IMR-90 (cell line): ENCODE results near the gene ZNF44. TPM values are rescaled to one million over a fixed set of nuclear protein-coding genes. Genes with fewer than 3 reads are reported as not detected.

Source experiments
- ATAC-seq: fragments of 200-7000 bp; cut with Tn5 transposase; 2 replicates; pipeline ENCODE4 v1.9.1; 2020; ENCODE audit warnings: low read depth, mild to moderate bottlenecking, moderate library complexity
- BruUV-seq: library from RNA; stranded (reverse); fragments of 400-500 nt; replicated peaks from 2 replicates; lab custom pipeline; 2021; lab: Mats Ljungman, UMichigan
- CTCF ChIA-PET: fragments of 300-600 bp; formaldehyde crosslinking; extraction: SDS; loops from one replicate; lab custom pipeline; 2021; ENCODE audit warnings: antibody characterized with exemption; lab: Yijun Ruan, JAX
- POLR2A ChIA-PET: fragments of 300-600 bp; sonication (Branson Sonifier 250); formaldehyde crosslinking; loops from one replicate; lab custom pipeline; 2022; ENCODE audit warnings: antibody characterized with exemption; ENCODE audit not compliant: unreplicated experiment; lab: Charles Lee
- DNase-seq: peaks from one replicate; pipeline ENCODE4 v3.0.0; 2013
- H2AFZ ChIP-seq: replicated peaks from 2 replicates; pipeline ENCODE3; 2013; ENCODE audit warnings: low read length, mild to moderate bottlenecking; ENCODE audit not compliant: poor library complexity
- H2AK5ac ChIP-seq: 2 replicates; pipeline ENCODE4 v1.6.1; 2013; ENCODE audit warnings: low read depth, low read length, inconsistent platforms
- H2AK9ac ChIP-seq: replicated peaks from 2 replicates; pipeline ENCODE3; 2013; ENCODE audit warnings: mild to moderate bottlenecking, low read depth, low read length, moderate library complexity; ENCODE audit not compliant: poor library complexity
- H2BK120ac ChIP-seq: 2 replicates; pipeline ENCODE4 v1.6.1; 2013; ENCODE audit warnings: low read depth, low read length, inconsistent platforms
- H2BK15ac ChIP-seq: 3 replicates; pipeline ENCODE4 v1.6.1; 2013; ENCODE audit warnings: low read depth, low read length, inconsistent platforms
- H2BK20ac ChIP-seq: 2 replicates; pipeline ENCODE4 v1.6.1; 2013; ENCODE audit warnings: low read depth, mild to moderate bottlenecking, inconsistent platforms, low read length, moderate library complexity
- H2BK5ac ChIP-seq: 2 replicates; pipeline ENCODE4 v1.6.1; 2013; ENCODE audit warnings: mild to moderate bottlenecking, low read depth, low read length, inconsistent platforms; ENCODE audit not compliant: poor library complexity, severe bottlenecking
- H3K14ac ChIP-seq: replicated peaks from 2 replicates; pipeline ENCODE4 v1.6.1; 2013; ENCODE audit warnings: low read depth, low read length, inconsistent platforms
- H3K18ac ChIP-seq: 2 replicates; pipeline ENCODE4 v1.6.1; 2013; ENCODE audit warnings: low read depth, low read length, control low read depth
- H3K23ac ChIP-seq: 2 replicates; pipeline ENCODE4 v1.6.1; 2013; ENCODE audit warnings: low read depth, low read length, inconsistent platforms
- H3K27ac ChIP-seq: 2 replicates; pipeline ENCODE4 v1.5.1; 2013; ENCODE audit warnings: mild to moderate bottlenecking, control low read depth, low read length; ENCODE audit not compliant: insufficient read depth
- H3K27me3 ChIP-seq: 2 replicates; pipeline ENCODE4 v1.6.1; 2013; ENCODE audit warnings: low read length; ENCODE audit not compliant: control insufficient read depth, insufficient read depth
- H3K36me3 ChIP-seq: 2 replicates; pipeline ENCODE4 v1.6.1; 2013; ENCODE audit warnings: low read length, mixed read lengths; ENCODE audit not compliant: control insufficient read depth, insufficient read depth
- H3K4ac ChIP-seq: 2 replicates; pipeline ENCODE4 v1.6.1; 2013; ENCODE audit warnings: low read depth, low read length, inconsistent platforms
- H3K4me1 ChIP-seq: 2 replicates; pipeline ENCODE4 v1.6.1; 2013; ENCODE audit warnings: low read length, mixed read lengths; ENCODE audit not compliant: control insufficient read depth, insufficient read depth
- H3K4me2 ChIP-seq: 2 replicates; pipeline ENCODE4 v1.6.1; 2013; ENCODE audit warnings: low read depth, mild to moderate bottlenecking, control low read depth, low read length, moderate library complexity
- H3K4me3 ChIP-seq: 2 replicates; pipeline ENCODE4 v1.5.1; 2013; ENCODE audit warnings: low read depth, mild to moderate bottlenecking, control low read depth, low read length, moderate library complexity; ENCODE audit not compliant: insufficient read depth
- H3K56ac ChIP-seq: 2 replicates; pipeline ENCODE4 v1.6.1; 2013; ENCODE audit warnings: low read length, inconsistent platforms; ENCODE audit not compliant: insufficient read depth; ENCODE audit errors: extremely low read depth
- H3K79me1 ChIP-seq, 2 experiments: 2 replicates each; pipeline ENCODE4 v1.6.1; 2013; ENCODE audit warnings: low read length in 2 of 2, inconsistent platforms in 1 of 2, low read depth in 1 of 2
- H3K9ac ChIP-seq: 2 replicates; pipeline ENCODE4 v1.6.1; 2013; ENCODE audit warnings: low read depth, low read length, control low read depth
- H3K9me1 ChIP-seq: 2 replicates; pipeline ENCODE4 v1.6.1; 2013; ENCODE audit warnings: low read length, inconsistent platforms; ENCODE audit not compliant: insufficient read depth
- H3K9me3 ChIP-seq: 2 replicates; pipeline ENCODE4 v1.6.1; 2013; ENCODE audit warnings: low read length; ENCODE audit not compliant: control insufficient read depth, insufficient read depth
- H4K20me1 ChIP-seq: 2 replicates; pipeline ENCODE4 v1.6.1; 2013; ENCODE audit warnings: low read length, inconsistent platforms; ENCODE audit not compliant: insufficient read depth
- H4K5ac ChIP-seq: 2 replicates; pipeline ENCODE4 v1.6.1; 2013; ENCODE audit warnings: mild to moderate bottlenecking, low read depth, low read length, control low read depth
- H4K8ac ChIP-seq, 2 experiments: 2 replicates each; pipeline ENCODE4 v1.6.1; 2013; ENCODE audit warnings: low read depth in 2 of 2, low read length in 2 of 2, control low read depth in 1 of 2, inconsistent platforms in 1 of 2
- H4K91ac ChIP-seq: 2 replicates; pipeline ENCODE4 v1.6.1; 2013; ENCODE audit warnings: low read depth, low read length, inconsistent platforms; ENCODE audit not compliant: insufficient read depth
- BHLHE40 ChIP-seq: fragments of 150-350 bp; IDR thresholded peaks from 2 replicates; pipeline ENCODE4 v1.6.1; 2016; ENCODE audit warnings: mild to moderate bottlenecking, low read depth, low read length
- CEBPB ChIP-seq: IDR thresholded peaks from 2 replicates; pipeline ENCODE4 v1.6.1; 2012; ENCODE audit warnings: low read depth, low read length, improper control_type of control experiment
- CHD1 ChIP-seq: IDR thresholded peaks from 2 replicates; pipeline ENCODE4 v1.6.1; 2012; ENCODE audit warnings: low read depth, low read length, improper control_type of control experiment
- FOS ChIP-seq: fragments of 150-350 bp; IDR thresholded peaks from 2 replicates; pipeline ENCODE4 v1.6.1; 2016; ENCODE audit warnings: low read depth, low read length
- MAFK ChIP-seq: IDR thresholded peaks from 2 replicates; pipeline ENCODE4 v1.6.1; 2012; ENCODE audit warnings: low read depth, low read length, improper control_type of control experiment
- MAZ ChIP-seq: IDR thresholded peaks from 2 replicates; pipeline ENCODE4 v1.6.1; 2012; ENCODE audit warnings: low read depth, mild to moderate bottlenecking, low read length, improper control_type of control experiment, moderate library complexity, borderline replicate concordance
- MXI1 ChIP-seq: IDR thresholded peaks from 2 replicates; pipeline ENCODE4 v1.6.1; 2012; ENCODE audit warnings: low read depth, mild to moderate bottlenecking, low read length, moderate library complexity, borderline replicate concordance
- NFE2L2 ChIP-seq: fragments of 150-350 bp; IDR thresholded peaks from 2 replicates; pipeline ENCODE4 v1.6.1; 2016; ENCODE audit warnings: low read depth, mild to moderate bottlenecking, low read length
- POLR2A ChIP-seq: IDR thresholded peaks from 2 replicates; pipeline ENCODE4 v1.6.1; 2012; ENCODE audit warnings: mild to moderate bottlenecking, low read depth, low read length
- RAD21 ChIP-seq: IDR thresholded peaks from 2 replicates; pipeline ENCODE4 v1.6.1; 2012; ENCODE audit warnings: low read length, improper control_type of control experiment
- RCOR1 ChIP-seq: IDR thresholded peaks from 2 replicates; pipeline ENCODE4 v1.6.1; 2012; ENCODE audit warnings: mild to moderate bottlenecking, low read length, improper control_type of control experiment; ENCODE audit not compliant: insufficient replicate concordance
- RFX5 ChIP-seq: IDR thresholded peaks from 2 replicates; pipeline ENCODE4 v1.8.0; 2012; ENCODE audit warnings: low read depth, mild to moderate bottlenecking, low read length, moderate library complexity
- SMC3 ChIP-seq: fragments of 150-350 bp; IDR thresholded peaks from 2 replicates; pipeline ENCODE4 v1.6.1; 2016; ENCODE audit warnings: low read depth, mild to moderate bottlenecking, antibody characterized with exemption, low read length, moderate library complexity
- WGBS, 2 experiments: methylation state at CpG; one replicate each; pipeline versions ENCODE4 v1.1.5 to v1.1.7; 2013; ENCODE audit warnings: missing lambda C conversion rate in 2 of 2; ENCODE audit not compliant: insufficient read length in 1 of 2; ENCODE audit errors: extremely low coverage in 2 of 2; 5-methylcytosine and 5-hydroxymethylcytosine counted together
- dilution Hi-C: fragments of 300-500 bp; cut with HindIII; formaldehyde crosslinking; loops from one replicate; pipeline ENCODE4 v1.14.3; 2018; ENCODE audit warnings: low sequenced_read_pairs; ENCODE audit not compliant: unreplicated experiment
- in situ Hi-C: fragments of 300-500 bp; cut with MboI; formaldehyde crosslinking; loops from 3 replicates; pipeline ENCODE4 v1.14.3; 2019; ENCODE audit warnings: low sequenced_read_pairs, inconsistent platforms, mixed read lengths
- intact Hi-C: fragments of 100-400 bp; cut with micrococcal nuclease; formaldehyde crosslinking; loops from 2 replicates; pipeline ENCODE4 v1.10.0; 2022
- polyA plus RNA-seq, 3 experiments: library from polyadenylated mRNA; depleted of rRNA; stranded (reverse); fragments of >200 nt; gene quantifications; 2 replicates each; pipeline ENCODE4 v1.2.3, GENCODE V29; 2012; ENCODE audit warnings: low replicate concordance in 1 of 3
- total RNA-seq: library from RNA; depleted of rRNA; stranded (reverse); fragments of >200 nt; gene quantifications from 2 replicates; pipeline ENCODE4 v1.2.3, GENCODE V29; 2012
- TF ChIP-seq, protein P1 (sequence below): fragments of 150-350 bp; IDR thresholded peaks from 2 replicates; pipeline ENCODE4 v1.6.1; 2017; ENCODE audit warnings: mild to moderate bottlenecking, antibody characterized with exemption, low read length, low read depth
- TF ChIP-seq, protein P2 (sequence below): conservative IDR thresholded peaks from 2 replicates; pipeline ENCODE4 v1.5.1; 2012; ENCODE audit warnings: mild to moderate bottlenecking, low read depth, low read length, improper control_type of control experiment
- TF ChIP-seq, protein P3 (sequence below): fragments of 150-350 bp; IDR thresholded peaks from 2 replicates; pipeline ENCODE4 v1.6.1; 2016; ENCODE audit warnings: low read depth, mild to moderate bottlenecking, low read length, moderate library complexity, borderline replicate concordance

ZNF44 gene
- total and polyA plus RNA-seq, 2 of the 4 experiments (the other 2 are of a cell fraction) = 3.5 to 6.6 TPM

DNA sequence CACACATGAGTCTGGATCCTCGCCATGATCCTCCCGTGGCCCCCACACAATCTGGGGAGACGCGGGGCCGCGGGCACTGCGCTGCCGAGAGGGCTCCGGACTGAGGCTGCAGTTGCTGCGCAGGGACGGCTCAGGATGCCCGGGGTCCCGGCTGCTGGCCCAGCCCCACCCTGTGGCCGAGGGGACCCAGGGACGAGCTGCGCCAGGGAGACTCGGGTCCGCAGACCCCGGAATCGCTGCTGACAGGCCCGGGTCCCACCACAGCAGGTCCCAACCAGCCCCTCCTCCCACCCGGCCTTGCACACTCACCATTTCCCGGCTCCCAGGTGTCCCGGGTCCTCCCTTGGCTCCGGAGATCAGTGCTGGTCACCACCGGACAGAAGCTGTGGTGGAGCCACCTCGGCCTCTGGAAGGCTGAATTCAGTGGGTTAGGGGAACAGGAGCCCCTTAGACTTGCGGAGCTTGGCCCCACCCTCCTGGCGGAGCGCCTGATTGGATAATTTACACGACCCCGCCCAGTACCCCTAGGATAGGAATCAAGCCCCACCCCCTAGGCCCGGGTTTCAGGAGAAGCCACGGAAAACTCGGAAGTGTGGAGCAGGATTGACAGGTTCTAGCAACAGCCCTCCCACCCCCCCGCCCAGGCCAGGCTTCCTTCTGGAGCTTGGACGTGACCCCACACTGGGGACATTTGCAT lies 57.4 kb downstream of the ZNF44 start:
- intact Hi-C loops = no loop called here
- no peak overlapping the region for H2BK20ac ChIP-seq
- no peak overlapping the region for H3K27ac ChIP-seq
- H3K36me3 ChIP-seq = peaks cover 8% of the 10 kb centered on the region; the same call in 1 of the 2 replicates
- no peaks in the 10 kb centered on the region for H3K9me1 ChIP-seq
- H3K4me3 ChIP-seq = no peak overlapping the region
- H2AFZ ChIP-seq = no peak overlapping the region
- dilution Hi-C loops = no loop called here
- no peak overlapping the region for H3K56ac ChIP-seq
- TF ChIP-seq, protein P1, sequence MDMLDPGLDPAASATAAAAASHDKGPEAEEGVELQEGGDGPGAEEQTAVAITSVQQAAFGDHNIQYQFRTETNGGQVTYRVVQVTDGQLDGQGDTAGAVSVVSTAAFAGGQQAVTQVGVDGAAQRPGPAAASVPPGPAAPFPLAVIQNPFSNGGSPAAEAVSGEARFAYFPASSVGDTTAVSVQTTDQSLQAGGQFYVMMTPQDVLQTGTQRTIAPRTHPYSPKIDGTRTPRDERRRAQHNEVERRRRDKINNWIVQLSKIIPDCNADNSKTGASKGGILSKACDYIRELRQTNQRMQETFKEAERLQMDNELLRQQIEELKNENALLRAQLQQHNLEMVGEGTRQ = no peak
- TF ChIP-seq FOS (no peak), MAFK (no peak), MXI1 (no peak), RFX5 (no peak), CHD1 (no peak), POLR2A (no peak), CEBPB (no peak), MAZ (no peak), RAD21 (no peak), SMC3 (no peak), RCOR1 (no peak), NFE2L2 (no peak), BHLHE40 (no peak)
- TF ChIP-seq, protein P2, sequence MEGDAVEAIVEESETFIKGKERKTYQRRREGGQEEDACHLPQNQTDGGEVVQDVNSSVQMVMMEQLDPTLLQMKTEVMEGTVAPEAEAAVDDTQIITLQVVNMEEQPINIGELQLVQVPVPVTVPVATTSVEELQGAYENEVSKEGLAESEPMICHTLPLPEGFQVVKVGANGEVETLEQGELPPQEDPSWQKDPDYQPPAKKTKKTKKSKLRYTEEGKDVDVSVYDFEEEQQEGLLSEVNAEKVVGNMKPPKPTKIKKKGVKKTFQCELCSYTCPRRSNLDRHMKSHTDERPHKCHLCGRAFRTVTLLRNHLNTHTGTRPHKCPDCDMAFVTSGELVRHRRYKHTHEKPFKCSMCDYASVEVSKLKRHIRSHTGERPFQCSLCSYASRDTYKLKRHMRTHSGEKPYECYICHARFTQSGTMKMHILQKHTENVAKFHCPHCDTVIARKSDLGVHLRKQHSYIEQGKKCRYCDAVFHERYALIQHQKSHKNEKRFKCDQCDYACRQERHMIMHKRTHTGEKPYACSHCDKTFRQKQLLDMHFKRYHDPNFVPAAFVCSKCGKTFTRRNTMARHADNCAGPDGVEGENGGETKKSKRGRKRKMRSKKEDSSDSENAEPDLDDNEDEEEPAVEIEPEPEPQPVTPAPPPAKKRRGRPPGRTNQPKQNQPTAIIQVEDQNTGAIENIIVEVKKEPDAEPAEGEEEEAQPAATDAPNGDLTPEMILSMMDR = no peak
- TF ChIP-seq, protein P3, sequence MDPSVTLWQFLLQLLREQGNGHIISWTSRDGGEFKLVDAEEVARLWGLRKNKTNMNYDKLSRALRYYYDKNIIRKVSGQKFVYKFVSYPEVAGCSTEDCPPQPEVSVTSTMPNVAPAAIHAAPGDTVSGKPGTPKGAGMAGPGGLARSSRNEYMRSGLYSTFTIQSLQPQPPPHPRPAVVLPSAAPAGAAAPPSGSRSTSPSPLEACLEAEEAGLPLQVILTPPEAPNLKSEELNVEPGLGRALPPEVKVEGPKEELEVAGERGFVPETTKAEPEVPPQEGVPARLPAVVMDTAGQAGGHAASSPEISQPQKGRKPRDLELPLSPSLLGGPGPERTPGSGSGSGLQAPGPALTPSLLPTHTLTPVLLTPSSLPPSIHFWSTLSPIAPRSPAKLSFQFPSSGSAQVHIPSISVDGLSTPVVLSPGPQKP = no peak
- DNase-seq = no peak
- H2AK9ac ChIP-seq = no peak overlapping the region
- no peak for ATAC-seq
- H3K4me1 ChIP-seq = no peaks in the 10 kb centered on the region
- POLR2A ChIA-PET = no interaction called here
- CTCF ChIA-PET = no interaction called here
- H3K23ac ChIP-seq = no peak overlapping the region
- in situ Hi-C loops = loop anchor here (10.0 kb wide), 1 partner anchor 78 kb away; no protein-coding TSS in a partner anchor
- no peak overlapping the region for H2AK5ac ChIP-seq
- no peak overlapping the region for H3K18ac ChIP-seq
- no TSS peak for BruUV-seq
- no peak overlapping the region for H3K4ac ChIP-seq
- no peaks in the 10 kb centered on the region for H4K20me1 ChIP-seq
- H3K9ac ChIP-seq = no peak overlapping the region
- H4K91ac ChIP-seq = no peak overlapping the region
- no peak overlapping the region for H2BK5ac ChIP-seq
- 100% methylated on average over 1 of the region's 37 CpGs; no CpG with 5 or more reads in 1 of the 2 experiments for WGBS, 2 experiments
- H3K4me2 ChIP-seq = no peak overlapping the region
- H3K14ac ChIP-seq = no peak overlapping the region
- H4K5ac ChIP-seq = no peak overlapping the region
- H3K27me3 ChIP-seq = no peaks in the 10 kb centered on the region
- no peak overlapping the region for H2BK15ac ChIP-seq
- H4K8ac ChIP-seq = no peak overlapping the region
- H3K79me1 ChIP-seq = no peaks in the 10 kb centered on the region
- H3K9me3 ChIP-seq = peaks cover 21% of the 10 kb centered on the region
- H2BK120ac ChIP-seq = no peak overlapping the region
